Thyroid gland (tissue), 4 donors: Measurements from ENCODE around the gene RPRD1B. TPM values are rescaled to one million over a fixed set of nuclear protein-coding genes. Genes with fewer than 3 reads are reported as not detected.

Experiments
- DNase-seq, 2 donors: peaks; one replicate each; pipeline ENCODE4 v3.0.0-alpha.2; 2019
- H3K27ac ChIP-seq, 3 donors: fragments of 200-600 bp; sonication (generic); 1 replicate in 2 of 3; 2 replicates in 1 of 3; pipeline ENCODE4 v1.5.1; 2016 to 2019; ENCODE audit warnings: mild to moderate bottlenecking in 1 of 3, moderate library complexity in 1 of 3
- H3K27me3 ChIP-seq: fragments of 200-600 bp; sonication (generic); one replicate; pipeline ENCODE4 v1.5.1; 2019
- H3K36me3 ChIP-seq, 2 donors: fragments of 200-600 bp; sonication (generic); one replicate each; pipeline ENCODE4 v1.5.1; 2016 to 2019
- H3K4me1 ChIP-seq, 2 donors: fragments of 200-600 bp; sonication (generic); one replicate each; pipeline ENCODE4 v1.5.1; 2017 to 2019
- H3K4me3 ChIP-seq, 3 donors: fragments of 200-600 bp; sonication (generic); replicated peaks in 1 of 3; 1 replicate in 2 of 3; 2 replicates in 1 of 3; pipeline ENCODE4 v1.5.1; 2016; ENCODE audit warnings: mild to moderate bottlenecking in 1 of 3
- H3K9me3 ChIP-seq: fragments of 200-600 bp; sonication (generic); one replicate; pipeline ENCODE4 v1.5.1; 2017
- CTCF ChIP-seq, 6 experiments: fragments of 200-600 bp in 3 of 6; fragments of 450-650 bp in 3 of 6; sonication (generic) in 3 of 6; IDR thresholded peaks; one replicate each; pipeline ENCODE4 v1.5.1; 2016 to 2019; ENCODE audit warnings: antibody characterized with exemption in 6 of 6, mild to moderate bottlenecking in 2 of 6, inconsistent platforms in 1 of 6, moderate library complexity in 1 of 6
- POLR2A ChIP-seq, 2 donors: fragments of 450-650 bp; IDR thresholded peaks; one replicate each; pipeline ENCODE4 v1.6.1; 2017; ENCODE audit warnings: antibody characterized with exemption in 2 of 2, mild to moderate bottlenecking in 2 of 2, moderate library complexity in 1 of 2
- WGBS, 2 donors: methylation state at CpG; one replicate each; pipeline ENCODE4 v1.1.5; 2017; 5-methylcytosine and 5-hydroxymethylcytosine counted together
- intact Hi-C: fragments of 100-400 bp; cut with DNase I; formaldehyde crosslinking; loops from one replicate; pipeline ENCODE4 v1.15.1; 2023
- total RNA-seq, 4 donors: library from RNA; depleted of rRNA; stranded (reverse); fragments of >200 nt; gene quantifications; one replicate each; pipeline ENCODE4 v1.2.3, GENCODE V29; 2016

Gene RPRD1B
- total RNA-seq, 4 donors from 2014 or later = 24.2 to 58.9 (median 27.0) TPM

DNA sequence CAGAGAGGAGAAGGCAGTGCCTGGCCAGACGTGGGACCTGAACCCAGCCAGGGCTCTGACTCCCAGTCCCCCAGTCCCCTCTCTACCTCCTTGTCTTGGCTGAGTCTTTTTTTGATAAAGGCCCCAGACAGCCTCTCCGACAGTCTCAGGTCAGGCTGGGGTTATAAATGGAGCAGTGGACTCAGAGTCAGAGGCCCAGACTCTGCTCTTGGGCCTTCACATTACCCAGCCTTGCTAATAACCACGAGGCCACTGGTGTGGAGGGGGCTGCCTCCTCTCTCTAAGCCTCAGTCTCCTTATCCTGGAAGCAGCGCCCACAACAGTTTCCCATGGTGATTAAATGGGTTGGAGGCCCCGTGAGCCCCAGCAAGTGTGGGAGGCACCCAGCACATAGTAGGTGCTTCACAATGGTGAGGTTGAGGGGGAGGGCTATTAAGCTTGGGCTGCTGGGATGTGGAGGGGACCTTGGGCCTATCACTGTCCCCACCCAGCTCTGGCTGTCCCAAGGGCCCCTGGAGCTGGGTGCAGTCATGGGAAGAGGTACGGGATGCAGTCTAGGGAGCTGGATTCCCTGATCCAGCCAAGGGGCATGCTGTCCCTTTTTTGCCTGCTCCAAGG, 95.8 kb downstream of the RPRD1B start:
- 87 to 97% methylated on average over 5 to 6 of the region's 6 CpGs for WGBS, 2 donors
- intact Hi-C loops = no loop called here
- H3K9me3 ChIP-seq = no peaks in the 10 kb centered on the region
- H3K4me3 ChIP-seq = no peak overlapping the region
- DNase-seq = no peak
- no peak overlapping the region for H3K27ac ChIP-seq
- peaks cover 13 to 34% of the 10 kb centered on the region in 2 donors for H3K4me1 ChIP-seq
- H3K36me3 ChIP-seq = no peaks in the 10 kb centered on the region
- no peak for TF ChIP-seq CTCF (IDR thresholded peaks at IDR 0.05)
- no peak for TF ChIP-seq POLR2A (IDR thresholded peaks at IDR 0.05)
- H3K27me3 ChIP-seq = no peaks in the 10 kb centered on the region

DNA sequence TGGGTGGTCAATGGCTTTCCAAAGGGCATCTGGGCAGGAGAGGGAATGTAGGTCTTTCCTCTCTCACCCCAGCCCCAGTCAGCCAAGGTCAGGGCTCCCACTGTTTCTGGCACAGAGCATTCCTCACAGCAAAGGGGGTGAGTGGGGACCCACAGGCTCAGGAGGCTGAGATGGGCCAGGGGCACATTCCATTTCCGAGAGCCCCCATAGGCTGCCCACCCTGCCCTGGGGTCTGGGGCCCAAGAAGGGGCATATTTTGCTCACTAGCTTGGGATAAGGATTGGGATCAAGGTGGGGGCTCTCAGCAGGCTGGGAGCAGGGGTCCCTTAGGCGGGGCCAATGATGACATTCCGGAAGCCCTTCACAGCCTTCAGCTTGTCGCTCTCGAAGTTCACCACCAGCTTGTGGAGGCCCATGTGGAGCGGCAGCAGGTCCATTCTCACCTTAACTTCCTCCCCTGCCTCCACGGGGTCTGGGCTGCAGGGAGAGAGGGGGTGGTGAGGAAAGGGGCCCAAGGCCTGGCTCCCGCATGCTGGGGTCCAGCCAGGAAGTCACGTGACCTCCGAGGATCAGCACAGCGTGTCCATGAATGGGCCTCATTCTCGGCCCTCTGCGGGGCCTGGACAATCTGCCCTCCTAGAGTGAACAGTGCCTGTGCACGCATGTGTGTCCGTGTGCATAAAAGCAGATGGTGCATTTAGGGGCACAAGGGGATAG, 96.5 kb downstream of the RPRD1B start:
- H3K27me3 ChIP-seq = no peaks in the 10 kb centered on the region
- no peak overlapping the region for H3K27ac ChIP-seq
- H3K36me3 ChIP-seq = no peaks in the 10 kb centered on the region
- TF ChIP-seq CTCF (IDR thresholded peaks at IDR 0.05) (no peak), POLR2A (IDR thresholded peaks at IDR 0.05) (no peak)
- peaks cover 11 to 35% of the 10 kb centered on the region in 2 donors for H3K4me1 ChIP-seq
- DNase-seq = no peak
- H3K4me3 ChIP-seq = no peak overlapping the region
- H3K9me3 ChIP-seq = no peaks in the 10 kb centered on the region
- 57 to 68% methylated on average over 13 to 15 of the region's 15 CpGs for WGBS, 2 donors
- intact Hi-C loops = no loop called here

GRCh38 chr20:38130687-38131587, 97.4 kb downstream of the RPRD1B start:
- Histone ChIP-seq H3K27me3 (no peaks in the 10 kb centered on the region), H3K27ac (no peak overlapping the region), H3K4me1 (peaks cover 4 to 27% of the 10 kb centered on the region in 2 donors), H3K36me3 (no peaks in the 10 kb centered on the region), H3K4me3 (no peak overlapping the region), H3K9me3 (no peaks in the 10 kb centered on the region)
- TF ChIP-seq CTCF (IDR thresholded peaks at IDR 0.05) = no peak
- TF ChIP-seq POLR2A (IDR thresholded peaks at IDR 0.05) = no peak
- DNase-seq = no peak
- intact Hi-C loops = no loop called here
- 93% methylated on average over 14 to 19 of the region's 19 CpGs for WGBS, 2 donors

GRCh38 chr20:38131588-38132121, 98.1 kb downstream of the RPRD1B start:
- Histone ChIP-seq H3K4me1 (peaks cover 3 to 20% of the 10 kb centered on the region in 2 donors), H3K27me3 (no peaks in the 10 kb centered on the region), H3K27ac (no peak overlapping the region), H3K9me3 (no peaks in the 10 kb centered on the region), H3K4me3 (no peak overlapping the region), H3K36me3 (no peaks in the 10 kb centered on the region)
- no peak for DNase-seq
- intact Hi-C loops = no loop called here
- WGBS, 2 donors = 94 to 97% methylated on average over 3 of the region's 3 CpGs
- no peak for TF ChIP-seq POLR2A (IDR thresholded peaks at IDR 0.05)
- no peak for TF ChIP-seq CTCF (IDR thresholded peaks at IDR 0.05)
